ENCODE data around the gene FBXL19.
A peak's percentile ranks its signal among the peaks of the same experiment; 100 is the strongest.
"Not testable (repeated sequence)": the region's sequence is repeated elsewhere in the genome, so short reads cannot be mapped to it uniquely, and the experiment has no call there.

FBXL19 gene, protein sequence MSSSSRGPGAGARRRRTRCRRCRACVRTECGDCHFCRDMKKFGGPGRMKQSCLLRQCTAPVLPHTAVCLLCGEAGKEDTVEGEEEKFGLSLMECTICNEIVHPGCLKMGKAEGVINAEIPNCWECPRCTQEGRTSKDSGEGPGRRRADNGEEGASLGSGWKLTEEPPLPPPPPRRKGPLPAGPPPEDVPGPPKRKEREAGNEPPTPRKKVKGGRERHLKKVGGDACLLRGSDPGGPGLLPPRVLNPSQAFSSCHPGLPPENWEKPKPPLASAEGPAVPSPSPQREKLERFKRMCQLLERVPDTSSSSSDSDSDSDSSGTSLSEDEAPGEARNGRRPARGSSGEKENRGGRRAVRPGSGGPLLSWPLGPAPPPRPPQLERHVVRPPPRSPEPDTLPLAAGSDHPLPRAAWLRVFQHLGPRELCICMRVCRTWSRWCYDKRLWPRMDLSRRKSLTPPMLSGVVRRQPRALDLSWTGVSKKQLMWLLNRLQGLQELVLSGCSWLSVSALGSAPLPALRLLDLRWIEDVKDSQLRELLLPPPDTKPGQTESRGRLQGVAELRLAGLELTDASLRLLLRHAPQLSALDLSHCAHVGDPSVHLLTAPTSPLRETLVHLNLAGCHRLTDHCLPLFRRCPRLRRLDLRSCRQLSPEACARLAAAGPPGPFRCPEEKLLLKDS

GRCh38 chr16:30923554-30924075 is at the start of gene FBXL19:
Gene FBXL19 (plus strand): TSS chr16:30923572. CDS start chr16:30925755, 2,183 bp downstream.
- DNase-seq (ENCODE audit: low spot score) = no peak

GRCh38 chr16:30874244-30874820 is 49.0 kb upstream of the FBXL19 start:
- no peak for DNase-seq (ENCODE audit: low spot score)

DNA sequence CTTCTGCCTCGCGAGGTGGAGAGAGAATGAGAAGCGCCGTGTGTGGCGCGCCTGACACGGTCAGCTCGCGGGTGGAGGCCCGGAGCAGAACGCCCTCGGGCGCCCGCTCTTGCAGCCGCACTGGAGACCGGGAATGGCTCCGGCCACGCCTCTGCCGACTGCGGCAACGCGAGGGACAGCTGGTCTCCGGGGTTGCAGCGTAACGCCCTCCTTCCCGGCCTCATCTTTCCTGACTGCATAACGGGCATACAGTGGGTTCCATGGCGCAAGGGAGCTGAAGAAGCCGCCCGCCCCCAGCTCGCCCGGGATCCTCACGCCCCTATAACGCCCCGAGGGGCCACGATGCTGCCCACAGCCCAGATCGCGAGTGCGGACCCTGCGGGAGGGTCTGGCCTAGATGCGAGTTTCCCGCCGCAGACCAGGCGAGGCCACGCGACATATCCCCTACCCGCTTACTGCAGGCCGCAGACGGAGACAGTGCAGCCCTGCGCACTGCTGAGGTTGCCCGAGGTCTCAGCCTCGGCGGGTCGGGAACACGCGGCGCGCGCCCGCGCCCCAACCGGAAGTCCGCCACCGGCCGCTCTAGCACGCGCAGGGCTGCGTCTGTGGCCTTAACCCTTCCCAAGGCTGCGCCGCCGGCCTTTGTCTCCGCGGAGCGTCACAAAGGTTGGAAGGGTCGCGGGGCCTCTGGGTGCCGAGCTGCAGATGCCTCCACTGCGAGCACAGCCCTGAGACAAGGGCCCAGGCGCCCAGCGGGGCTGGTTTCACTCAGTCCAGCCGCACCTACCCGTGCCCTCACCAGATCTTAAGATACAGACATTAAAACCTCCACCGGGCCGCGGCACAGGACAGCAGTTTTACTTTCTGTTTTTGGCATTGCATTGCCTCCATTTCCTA is 48.3 kb upstream of the FBXL19 start:
- DNase-seq (ENCODE audit: low spot score) = peak; percentile 92

DNA sequence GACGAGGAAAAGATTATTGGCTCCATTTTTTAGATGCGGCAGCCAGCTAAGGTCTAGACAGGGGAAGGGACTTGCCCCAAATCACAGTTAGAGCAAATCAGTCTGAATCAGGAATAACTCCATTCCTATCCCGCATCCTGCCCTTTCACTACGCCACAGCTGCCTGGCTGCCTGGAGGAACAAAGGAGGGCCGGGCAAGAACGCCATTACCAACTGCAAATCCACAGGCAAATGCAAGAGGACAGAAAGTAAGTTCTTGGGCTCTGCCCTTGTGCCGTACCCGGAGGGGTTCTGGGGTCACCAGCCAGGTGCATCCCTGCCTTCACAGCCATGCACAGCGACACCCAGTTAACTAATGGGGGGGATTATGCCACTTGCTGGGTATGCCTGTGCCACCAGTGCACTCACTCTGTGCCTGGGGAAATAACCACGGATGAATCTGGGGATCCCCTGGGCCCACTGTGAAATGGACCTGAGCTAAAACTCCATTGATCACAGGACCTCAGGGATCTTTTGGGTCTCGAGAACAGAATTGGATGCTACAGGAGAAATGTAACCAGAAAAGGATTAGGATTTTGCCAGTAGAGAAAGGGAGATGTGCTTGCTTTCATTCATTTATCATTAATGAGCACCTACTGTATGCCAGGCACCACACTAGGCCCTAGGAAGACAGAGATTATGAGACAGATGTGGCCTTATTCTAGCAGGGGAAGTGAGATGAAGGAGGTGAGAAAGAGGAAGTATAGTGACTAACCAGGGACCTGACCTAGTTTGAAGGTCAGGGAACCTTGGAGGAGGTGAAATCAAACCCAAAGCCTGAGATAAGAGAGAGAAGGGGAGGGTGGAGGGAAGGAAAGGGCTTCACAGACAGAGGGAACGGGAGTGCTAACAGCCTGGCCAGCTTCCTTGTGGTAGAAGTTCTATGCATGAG is 47.2 kb upstream of the FBXL19 start:
- DNase-seq (ENCODE audit: low spot score) = no peak

DNA sequence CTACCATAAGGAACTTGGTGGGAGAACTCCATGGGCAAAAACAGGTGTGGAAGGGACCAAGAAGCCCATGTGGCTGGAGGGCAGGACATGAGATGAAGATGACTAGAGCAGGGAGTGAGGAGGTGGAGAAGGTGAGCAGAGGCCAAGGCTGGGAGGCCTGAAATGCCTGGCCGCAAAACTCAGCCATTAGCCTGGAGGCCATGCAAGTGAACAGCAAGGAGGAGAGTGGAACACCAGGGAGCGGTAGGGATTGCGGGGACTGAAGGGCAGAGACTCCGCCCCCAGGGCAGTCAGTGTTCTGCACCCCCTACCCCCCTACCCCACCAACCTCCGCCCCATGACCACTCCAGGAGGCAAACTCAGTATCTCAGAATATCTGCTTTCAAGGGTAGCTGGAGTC is 46.5 kb upstream of the FBXL19 start:
- DNase-seq (ENCODE audit: low spot score) = no peak

DNA sequence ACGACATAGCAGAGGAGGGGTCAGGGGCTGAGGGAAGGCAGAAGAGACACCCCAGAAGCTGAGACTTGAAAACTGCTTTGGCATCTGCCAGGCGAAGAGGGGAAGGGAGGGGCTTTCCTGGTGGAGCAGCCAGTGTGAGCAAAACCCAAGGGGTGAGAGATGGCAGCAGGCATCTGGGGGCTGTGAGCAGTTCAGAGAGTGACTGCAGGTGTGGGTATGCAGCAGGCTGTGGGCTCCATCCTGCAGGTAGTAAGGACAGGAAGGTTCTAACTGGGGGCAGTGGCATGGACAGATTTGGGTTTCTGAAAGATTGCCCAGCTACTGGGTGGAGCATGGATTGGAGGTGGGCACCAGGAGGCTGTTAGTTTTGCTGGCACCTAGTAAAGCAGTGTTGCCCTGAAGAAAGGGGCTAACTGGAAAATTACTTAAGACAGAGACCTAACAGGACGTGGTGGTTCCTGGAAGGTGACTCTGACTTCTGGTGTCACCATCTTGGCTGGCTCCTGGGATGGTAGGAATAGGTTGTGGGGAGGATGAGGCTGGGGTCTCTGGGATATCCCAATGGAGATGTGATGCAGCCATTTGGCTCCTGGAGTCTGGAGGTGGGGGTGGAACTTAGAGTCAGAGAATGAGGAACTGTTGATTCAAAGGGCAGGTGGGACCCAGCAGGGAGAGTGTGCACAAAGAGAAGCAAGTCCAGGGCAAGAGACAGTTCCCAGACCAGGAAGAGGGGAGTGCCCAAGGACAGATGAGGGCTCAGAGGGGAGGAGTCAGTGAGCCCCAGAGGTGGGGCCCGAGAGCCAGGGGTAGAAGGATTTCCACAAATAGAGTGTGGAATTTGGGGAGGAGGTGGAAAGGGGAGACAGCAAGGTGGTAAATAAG is 40.7 kb upstream of the FBXL19 start:
- no peak for DNase-seq (ENCODE audit: low spot score)

- no peak for DNase-seq (ENCODE audit: low spot score)
These were observed 38.6 kb upstream of the FBXL19 start for GRCh38 chr16:30884760-30885159.

- no peak for DNase-seq (ENCODE audit: low spot score)
These were observed 38.2 kb upstream of the FBXL19 start for GRCh38 chr16:30885196-30885595.

GRCh38 chr16:30886145-30886544 is 37.2 kb upstream of the FBXL19 start:
- no peak for DNase-seq (ENCODE audit: low spot score)

DNA sequence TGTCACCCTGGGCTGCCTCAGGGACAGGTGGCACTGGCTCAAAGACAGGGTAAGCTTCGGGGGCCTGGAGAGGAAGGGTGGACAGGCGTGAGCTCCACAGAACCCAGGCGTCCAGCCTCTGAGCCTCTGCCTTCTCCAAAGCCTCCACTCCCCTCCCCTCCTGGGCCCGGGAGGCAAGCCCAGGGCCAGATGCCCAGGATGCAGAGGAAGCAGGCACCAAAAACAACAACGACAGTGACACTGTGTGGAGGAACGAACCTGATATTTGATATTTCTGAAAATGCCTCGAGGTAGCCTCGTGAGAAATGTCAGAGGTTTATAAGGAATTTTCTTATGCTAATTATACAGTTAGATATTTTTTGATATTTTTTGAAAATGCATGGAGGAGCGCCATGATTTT is 35.4 kb upstream of the FBXL19 start:
- no peak for DNase-seq (ENCODE audit: low spot score)

- DNase-seq (ENCODE audit: low spot score) = no peak
These were observed 34.4 kb upstream of the FBXL19 start for GRCh38 chr16:30888856-30889499.

GRCh38 chr16:30889721-30890120 is 33.7 kb upstream of the FBXL19 start:
- DNase-seq (ENCODE audit: low spot score) = no peak

DNA sequence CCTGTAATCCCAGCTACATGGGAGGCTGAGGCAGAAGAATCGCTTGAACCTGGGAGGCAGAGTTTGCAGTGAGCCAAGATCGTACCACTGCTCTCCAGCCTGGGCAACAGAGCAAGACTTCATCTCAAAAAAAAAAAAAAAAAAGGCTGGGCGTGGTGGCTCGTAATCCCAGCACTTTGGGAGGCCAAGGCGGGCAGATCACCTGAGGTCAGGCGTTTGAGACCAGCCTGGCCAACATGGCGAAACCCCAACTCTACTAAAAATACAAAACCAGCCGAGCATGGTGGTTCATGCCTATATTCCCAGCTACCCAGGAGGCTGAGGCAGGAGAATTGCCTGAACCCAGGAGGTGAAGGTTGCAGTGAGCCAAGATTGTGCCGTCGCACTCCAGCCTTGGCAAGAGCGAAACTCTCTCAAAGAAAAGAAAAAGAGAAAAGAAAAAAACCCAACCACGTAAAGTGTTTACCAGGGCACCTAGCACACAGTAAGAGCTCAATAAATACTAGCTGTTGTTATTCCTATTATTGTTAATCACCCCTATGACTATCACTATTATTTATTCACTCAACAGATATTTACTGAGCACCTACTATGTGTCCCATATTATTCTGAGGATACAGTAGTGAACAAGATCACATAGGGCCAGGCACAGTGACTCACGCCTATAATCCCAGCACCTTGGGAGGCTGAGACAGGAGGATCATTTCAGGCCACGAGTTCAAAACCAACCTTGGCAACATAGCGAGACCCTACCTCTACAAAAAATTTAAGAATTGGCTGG is 32.1 kb upstream of the FBXL19 start:
- not testable (repeated sequence) for DNase-seq (ENCODE audit: low spot score)

DNA sequence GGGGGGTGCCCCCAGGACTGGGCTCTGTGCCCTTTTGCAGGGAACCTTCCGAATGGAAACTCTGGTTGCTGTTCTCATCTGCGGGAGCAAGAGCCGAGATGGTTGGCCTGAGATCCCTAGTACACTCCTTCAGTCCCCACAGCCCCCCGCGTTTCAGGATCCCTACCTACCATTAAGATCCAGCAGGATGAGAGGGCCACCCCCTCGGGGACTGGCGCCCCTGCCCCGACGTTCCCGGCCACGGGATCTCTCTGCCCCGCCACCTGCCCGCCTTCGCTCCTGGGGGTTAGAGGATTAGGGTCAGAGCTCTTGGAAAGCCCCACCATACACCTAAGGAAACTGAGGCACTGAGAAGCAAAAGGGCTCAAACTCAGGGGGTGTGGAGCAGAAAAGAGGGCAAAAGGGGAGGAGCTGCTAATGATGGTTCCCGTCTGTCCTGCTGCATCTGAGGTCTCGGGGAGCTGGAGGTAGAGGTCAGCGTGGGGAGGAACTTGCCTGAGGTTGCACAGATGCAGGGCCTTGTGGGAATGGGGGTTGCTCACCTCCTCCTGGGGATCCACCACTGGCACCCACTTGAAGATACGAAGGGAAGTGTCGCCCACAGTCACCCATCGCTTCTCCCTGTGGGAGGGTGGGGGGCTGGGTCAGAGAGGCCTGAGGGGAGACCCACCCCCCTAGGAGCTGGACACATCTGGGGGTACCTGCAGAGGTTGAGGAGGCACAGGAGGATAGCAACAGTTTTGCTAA is 30.5 kb upstream of the FBXL19 start:
- DNase-seq (ENCODE audit: low spot score) = no peak

- no peak for DNase-seq (ENCODE audit: low spot score)
These were observed 30.0 kb upstream of the FBXL19 start for GRCh38 chr16:30893417-30893743.

GRCh38 chr16:30893744-30894539 is 29.4 kb upstream of the FBXL19 start, which contains the start of gene BCL7C:
Gene BCL7C (minus strand): TSS chr16:30894077. CDS start chr16:30893944, 133 bp downstream.
- peak; percentile 88 for DNase-seq (ENCODE audit: low spot score)
